ENCODE results near the gene DNAH10.
"Not testable (repeated sequence)": the region's sequence is repeated elsewhere in the genome, so short reads cannot be mapped to it uniquely, and the experiment has no call there.

The DNAH10 gene

DNA sequence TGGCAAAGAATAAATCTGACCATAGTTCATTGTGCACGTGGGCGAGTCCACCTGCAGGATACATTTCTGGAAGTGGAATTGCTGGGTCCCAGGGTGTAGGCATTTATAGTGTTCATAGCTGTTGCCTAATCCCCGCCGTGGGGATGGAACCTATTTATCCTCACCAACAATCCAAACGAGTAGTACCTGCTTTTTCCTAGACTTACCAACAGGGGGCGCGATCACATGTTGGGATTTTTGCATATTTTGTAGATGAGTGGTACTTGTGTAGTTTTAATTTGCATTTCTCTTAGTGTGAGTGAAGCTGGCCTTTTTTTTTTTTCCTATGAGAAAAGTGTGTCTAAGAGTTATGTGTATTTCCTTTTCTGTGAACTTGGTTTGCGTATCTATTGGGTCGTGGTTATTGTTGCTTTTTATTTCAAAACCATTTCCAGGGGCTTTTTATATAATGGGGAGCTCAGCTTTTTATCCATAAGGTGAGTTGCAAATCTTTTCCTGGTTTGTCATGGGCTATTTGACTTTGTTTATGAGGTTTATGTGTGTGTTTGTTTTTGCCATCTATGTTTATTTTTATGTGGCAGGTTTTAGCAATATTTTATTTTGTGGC, 143.3 kb downstream of the DNAH10 start:
- in situ Hi-C loops (cut with MboI; ENCODE audit: low sequenced_read_pairs), result no loop called here

- in situ Hi-C loops (cut with MboI; ENCODE audit: low sequenced_read_pairs), result no loop called here
Observed at GRCh38 chr12:123906711-123907420, 144.8 kb downstream of the DNAH10 start.

- in situ Hi-C loops (cut with MboI; ENCODE audit: low sequenced_read_pairs), result no loop called here
Observed at GRCh38 chr12:123907726-123908476, 145.8 kb downstream of the DNAH10 start.

DNA sequence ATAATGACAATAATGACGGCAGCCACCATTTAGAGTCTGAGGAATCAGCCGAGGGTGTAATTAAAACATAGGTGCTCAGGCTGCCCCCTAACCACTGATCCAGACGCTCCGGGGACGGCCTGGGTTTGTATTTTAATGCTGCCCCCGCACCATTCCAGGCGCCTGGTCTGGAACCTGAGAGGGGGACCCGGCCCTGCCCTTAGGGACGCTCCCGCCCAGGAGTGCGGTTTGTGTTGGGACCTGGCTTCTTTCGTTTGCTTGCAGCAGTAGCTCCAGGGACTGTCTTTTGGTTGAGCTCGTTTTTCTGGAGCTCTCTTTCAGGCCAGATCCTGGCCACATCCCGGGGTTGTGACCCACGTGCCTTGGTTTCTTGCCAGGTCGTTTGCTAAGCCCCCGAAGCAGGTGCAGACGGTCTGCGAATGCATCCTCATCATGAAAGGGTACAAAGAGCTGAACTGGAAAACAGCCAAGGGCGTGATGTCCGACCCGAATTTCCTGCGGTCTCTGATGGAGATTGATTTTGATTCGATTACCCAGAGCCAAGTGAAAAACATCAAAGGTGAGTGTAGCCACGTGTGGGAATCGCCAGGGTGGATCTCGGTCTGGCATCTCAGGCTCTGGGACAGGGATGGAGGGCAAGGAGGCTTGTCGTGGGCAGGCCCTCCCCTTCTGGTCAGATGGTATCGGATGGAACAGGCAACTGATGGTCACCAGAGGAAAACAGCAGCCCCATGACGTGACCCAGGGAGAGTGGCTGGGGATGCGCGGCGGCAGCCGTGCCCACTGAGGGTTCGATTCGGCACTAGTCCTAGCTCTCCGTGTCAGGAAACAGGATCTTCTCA, 147.0 kb downstream of the DNAH10 start:
- in situ Hi-C loops (cut with MboI; ENCODE audit: low sequenced_read_pairs), result no loop called here

- in situ Hi-C loops (cut with MboI; ENCODE audit: low sequenced_read_pairs), result no loop called here
Observed at GRCh38 chr12:123910057-123910456, 148.0 kb downstream of the DNAH10 start.

DNA sequence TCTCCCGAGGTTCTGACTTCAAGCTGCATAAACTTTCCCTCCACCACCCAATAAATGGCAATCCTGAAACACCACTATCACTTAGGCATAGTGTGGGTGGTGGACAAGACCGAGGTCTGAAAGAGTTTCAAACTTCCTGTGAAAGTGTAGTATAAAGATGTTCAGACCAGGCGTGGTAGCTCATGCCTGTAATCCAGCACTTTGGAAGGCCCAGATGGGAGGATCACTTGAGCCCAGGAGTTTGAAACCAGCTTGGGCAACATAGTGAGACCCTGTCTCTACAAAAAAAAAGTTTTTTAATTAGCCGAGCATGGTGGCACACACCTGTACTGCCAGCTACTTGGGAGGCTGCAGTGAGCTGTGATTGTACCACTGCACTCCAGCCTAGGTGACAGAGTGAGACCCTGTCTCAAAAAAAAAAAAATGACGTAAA, 148.7 kb downstream of the DNAH10 start:
- in situ Hi-C loops (cut with MboI; ENCODE audit: low sequenced_read_pairs), result no loop called here

- in situ Hi-C loops (cut with MboI; ENCODE audit: low sequenced_read_pairs), result not testable (repeated sequence)
Observed at GRCh38 chr12:123911672-123912409, 149.7 kb downstream of the DNAH10 start.

DNA sequence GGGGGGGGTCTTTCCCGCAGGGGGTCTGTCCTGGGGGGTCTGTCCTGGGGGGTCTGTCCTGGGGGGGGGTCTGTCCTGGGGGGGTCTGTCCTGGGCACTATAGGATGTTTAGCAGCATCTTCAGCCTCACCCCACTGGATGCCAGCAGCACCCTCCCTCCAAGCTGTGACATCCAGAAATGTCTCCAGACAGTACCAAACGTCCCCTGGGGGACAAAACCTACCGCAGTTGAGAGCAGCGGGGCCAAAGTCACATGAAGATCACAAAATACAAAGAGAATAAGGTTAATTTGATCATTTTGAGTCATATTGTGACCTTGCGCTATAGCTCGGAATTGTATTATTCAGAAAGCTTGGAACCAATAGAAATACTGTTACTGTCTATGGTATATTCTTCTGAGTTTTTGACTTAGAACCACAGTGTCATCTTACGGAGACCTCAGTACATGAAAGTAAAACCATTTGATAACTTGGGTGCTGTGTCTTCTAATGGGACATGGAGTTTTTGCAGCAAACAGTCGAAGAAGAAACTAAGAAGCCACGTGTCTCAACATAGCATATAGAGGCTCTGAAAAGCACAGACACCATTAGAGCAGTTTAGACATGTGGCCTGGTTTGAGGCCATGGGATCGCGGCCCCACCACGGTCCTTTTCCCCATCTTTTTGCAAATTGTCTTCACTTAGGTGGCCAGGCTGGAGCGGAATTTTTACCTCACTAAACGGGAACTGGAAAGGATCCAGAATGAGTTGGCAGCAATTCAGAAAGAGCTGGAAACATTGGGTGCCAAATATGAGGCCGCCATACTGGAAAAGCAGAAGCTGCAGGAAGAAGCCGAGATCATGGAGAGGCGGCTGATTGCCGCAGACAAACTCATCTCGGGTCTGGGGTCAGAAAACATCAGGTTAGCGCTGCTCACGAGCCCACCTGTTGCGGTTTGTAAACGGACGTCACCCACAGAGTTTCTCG, 150.6 kb downstream of the DNAH10 start:
- in situ Hi-C loops (cut with MboI; ENCODE audit: low sequenced_read_pairs), result no loop called here

- in situ Hi-C loops (cut with MboI; ENCODE audit: low sequenced_read_pairs), result no loop called here
Observed at GRCh38 chr12:123914726-123915333, 152.7 kb downstream of the DNAH10 start.

DNA sequence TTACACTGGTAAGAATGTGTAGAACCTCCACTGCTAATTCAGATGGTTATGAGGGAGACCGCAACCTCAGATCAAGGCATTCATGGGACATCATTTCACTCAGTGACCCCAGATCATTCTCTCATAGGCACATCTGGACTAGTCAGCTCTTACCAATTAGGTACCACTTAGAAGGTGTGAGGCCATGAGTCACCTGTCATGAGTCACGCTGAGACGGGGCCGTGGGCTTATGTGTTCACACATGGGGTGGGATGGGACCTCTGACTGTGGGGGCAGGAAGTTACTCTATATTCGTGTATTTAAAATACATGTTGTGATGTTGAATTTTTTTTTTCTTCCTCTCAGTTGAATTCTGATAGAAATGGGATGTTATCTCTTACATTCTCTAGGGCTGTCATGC, 154.6 kb downstream of the DNAH10 start:
- in situ Hi-C loops (cut with MboI; ENCODE audit: low sequenced_read_pairs), result no loop called here

DNA sequence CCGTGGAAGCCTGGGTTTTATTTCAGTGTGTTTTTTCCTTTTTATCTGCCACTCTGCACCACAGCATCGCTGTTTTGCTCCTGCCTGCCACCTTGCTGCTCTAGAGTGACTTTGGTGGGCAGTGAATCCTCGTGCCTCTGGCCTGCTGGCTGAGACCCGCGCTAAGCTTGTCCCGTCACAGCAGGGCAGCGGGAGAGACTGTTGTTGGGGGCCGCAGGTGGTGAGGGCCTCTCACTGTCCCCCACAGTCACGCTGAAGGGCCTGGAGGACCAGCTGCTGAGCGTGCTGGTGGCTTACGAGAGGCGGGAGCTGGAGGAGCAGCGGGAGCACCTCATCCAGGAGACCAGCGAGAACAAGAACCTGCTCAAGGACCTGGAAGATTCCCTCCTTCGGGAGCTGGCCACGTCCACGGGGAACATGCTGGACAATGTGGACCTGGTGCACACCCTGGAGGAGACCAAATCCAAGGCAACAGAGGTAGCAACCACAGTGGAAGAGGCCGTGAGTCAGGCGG, 155.3 kb downstream of the DNAH10 start:
- in situ Hi-C loops (cut with MboI; ENCODE audit: low sequenced_read_pairs), result no loop called here

GRCh38 chr12:123919980-123920360, 157.9 kb downstream of the DNAH10 start:
- in situ Hi-C loops (cut with MboI; ENCODE audit: low sequenced_read_pairs), result no loop called here

DNA sequence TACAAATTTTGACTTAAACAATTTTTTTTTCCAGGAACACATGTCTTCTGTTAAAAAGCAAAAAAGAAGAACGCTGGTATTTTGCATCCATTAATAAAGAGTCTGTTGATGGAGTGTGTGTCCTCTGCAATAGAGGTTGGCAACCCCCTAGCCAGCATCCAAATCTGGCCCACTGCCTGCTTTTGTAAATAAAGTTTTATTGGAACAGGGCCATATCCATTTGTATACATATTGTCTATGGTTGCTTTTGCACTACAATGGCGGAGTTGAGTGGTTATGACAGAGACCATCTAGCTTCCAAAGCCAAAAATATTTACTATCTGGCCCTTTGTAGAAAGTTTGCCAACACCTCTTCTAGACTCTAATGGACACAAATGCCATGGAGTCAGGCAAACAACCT, 160.9 kb downstream of the DNAH10 start:
- in situ Hi-C loops (cut with MboI; ENCODE audit: low sequenced_read_pairs), result no loop called here

DNA sequence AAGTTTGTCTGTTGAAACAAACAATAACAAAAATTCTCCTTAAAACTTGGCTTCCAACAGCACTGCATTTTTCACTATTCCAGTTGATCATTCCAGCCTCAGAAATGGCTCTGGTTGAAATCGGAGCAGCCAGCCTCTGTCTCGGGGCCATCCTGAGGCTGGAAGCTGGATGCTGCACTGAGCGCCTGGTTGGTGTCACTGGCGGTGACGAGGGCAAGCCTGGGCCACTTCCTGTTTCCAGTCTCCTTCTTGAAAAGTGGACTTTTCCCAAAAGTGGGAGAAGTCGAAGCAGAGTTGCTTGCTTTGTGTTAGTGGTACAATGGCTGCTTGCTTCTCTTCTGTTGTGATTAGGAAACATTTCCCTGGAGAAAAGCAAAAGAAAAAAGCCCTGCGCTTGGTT, 161.8 kb downstream of the DNAH10 start:
- in situ Hi-C loops (cut with MboI; ENCODE audit: low sequenced_read_pairs), result no loop called here

GRCh38 chr12:123924539-123924938, 162.4 kb downstream of the DNAH10 start:
- in situ Hi-C loops (cut with MboI; ENCODE audit: low sequenced_read_pairs), result no loop called here

DNA sequence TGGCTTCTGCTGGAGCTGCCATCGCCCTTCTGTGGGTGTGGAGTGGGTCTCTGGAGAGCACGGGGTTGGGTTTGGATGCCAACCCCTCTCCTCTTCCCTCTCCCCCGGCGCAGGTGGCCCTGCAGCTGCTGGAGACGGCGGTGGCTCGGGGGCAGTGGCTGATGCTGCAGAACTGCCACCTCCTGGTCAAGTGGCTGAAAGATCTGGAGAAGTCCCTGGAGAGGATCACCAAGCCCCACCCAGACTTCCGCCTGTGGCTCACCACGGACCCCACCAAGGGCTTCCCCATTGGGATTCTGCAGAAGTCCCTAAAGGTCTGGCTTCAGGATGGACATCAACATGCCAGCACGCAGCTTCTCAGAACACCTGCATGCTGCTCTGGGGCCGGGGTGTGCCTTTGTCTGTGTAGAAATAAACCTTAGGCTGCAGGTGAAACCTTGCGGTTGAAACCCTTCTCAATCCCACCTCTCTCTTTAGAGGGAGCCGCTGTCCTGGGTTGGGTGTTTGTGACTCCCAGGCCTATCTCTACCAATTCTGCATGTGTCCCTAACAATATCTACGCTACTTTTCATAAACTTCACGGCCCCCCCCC, 166.3 kb downstream of the DNAH10 start:
- in situ Hi-C loops (cut with MboI; ENCODE audit: low sequenced_read_pairs), result no loop called here

DNA sequence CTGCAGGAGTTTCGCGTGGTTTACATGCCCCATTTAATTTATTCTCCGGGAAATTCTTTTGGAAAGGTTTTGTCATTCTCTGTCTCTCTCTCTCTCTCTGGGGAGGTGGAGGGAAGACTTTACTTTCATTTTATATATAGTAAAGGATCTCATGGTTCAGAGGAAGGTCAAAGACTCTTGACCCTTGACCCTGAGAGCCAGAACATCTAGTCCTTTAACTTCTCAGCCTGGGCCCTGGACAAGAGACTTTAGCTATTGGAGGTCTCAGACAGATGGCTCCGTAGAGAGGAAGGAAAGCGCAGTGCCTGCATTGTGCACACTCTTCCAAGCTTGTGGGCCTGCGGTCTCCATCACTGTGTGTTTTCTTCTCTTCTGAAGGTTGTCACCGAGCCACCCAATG, 166.8 kb downstream of the DNAH10 start:
- in situ Hi-C loops (cut with MboI; ENCODE audit: low sequenced_read_pairs), result no loop called here

GRCh38 chr12:123929946-123930583, 168.0 kb downstream of the DNAH10 start:
- in situ Hi-C loops (cut with MboI; ENCODE audit: low sequenced_read_pairs), result no loop called here
